ENCODE data around the gene CHMP2A.

Gene CHMP2A

DNA sequence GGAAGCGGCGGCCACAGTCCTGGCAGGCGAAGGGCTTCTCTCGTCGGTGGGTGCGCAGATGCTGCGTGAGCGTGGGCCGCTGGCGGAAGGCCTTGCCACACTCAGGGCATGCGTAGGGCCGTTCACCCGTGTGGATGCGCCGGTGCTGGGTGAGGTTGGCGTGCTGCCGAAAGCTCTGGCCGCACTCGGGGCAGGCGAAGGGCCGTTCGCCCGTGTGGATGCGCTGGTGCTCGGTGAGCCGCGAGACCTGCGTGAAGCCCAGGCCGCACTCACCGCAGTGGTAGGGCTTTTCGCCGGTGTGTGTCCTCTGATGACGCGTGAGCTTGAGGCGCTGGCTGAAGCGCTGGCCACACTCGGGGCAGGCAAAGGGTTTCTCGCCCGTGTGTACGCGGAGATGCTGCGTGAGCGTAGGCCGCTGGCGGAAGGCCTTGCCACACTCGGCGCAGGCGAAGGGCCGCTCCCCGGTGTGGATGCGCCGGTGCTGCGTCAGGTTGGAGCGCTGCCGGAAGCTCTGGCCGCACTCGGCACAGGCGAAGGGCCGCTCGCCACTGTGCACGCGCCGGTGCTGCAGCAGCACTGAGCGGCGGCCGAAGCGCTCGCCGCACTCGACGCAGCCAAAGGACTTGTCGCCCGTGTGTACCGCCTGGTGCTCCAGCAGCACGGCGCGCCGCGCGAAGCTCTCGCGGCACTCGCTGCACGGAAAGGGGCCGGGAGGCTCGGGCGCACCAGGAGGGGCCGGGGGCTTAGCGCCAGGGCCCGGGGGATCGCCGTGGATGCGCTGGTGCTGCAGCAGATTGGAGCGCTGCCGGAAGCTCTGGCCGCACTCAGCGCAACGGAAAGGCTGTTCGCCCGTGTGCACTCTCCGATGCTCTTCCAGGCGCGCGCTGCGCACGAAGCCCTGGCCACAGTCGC, 7.5 kb upstream of the CHMP2A start:
- no peak for TF ChIP-seq EZH2phosphoT487 (conservative IDR thresholded peaks at IDR 0.05; ENCODE audit: low read length)
- TF ChIP-seq, protein P1, sequence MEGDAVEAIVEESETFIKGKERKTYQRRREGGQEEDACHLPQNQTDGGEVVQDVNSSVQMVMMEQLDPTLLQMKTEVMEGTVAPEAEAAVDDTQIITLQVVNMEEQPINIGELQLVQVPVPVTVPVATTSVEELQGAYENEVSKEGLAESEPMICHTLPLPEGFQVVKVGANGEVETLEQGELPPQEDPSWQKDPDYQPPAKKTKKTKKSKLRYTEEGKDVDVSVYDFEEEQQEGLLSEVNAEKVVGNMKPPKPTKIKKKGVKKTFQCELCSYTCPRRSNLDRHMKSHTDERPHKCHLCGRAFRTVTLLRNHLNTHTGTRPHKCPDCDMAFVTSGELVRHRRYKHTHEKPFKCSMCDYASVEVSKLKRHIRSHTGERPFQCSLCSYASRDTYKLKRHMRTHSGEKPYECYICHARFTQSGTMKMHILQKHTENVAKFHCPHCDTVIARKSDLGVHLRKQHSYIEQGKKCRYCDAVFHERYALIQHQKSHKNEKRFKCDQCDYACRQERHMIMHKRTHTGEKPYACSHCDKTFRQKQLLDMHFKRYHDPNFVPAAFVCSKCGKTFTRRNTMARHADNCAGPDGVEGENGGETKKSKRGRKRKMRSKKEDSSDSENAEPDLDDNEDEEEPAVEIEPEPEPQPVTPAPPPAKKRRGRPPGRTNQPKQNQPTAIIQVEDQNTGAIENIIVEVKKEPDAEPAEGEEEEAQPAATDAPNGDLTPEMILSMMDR (IDR thresholded peaks at IDR 0.05; ENCODE audit: insufficient read depth, low read length, poor library complexity, severe bottlenecking): no peak
- no peak overlapping the region for H3K9ac ChIP-seq (ENCODE audit: low read length)
- no peaks in the 10 kb centered on the region for H3K36me3 ChIP-seq (ENCODE audit: low read length)
- H4K20me1 ChIP-seq (ENCODE audit: low read depth, low read length): no peaks in the 10 kb centered on the region
- peaks cover 39% of the 10 kb centered on the region for H3F3A ChIP-seq (ENCODE audit: insufficient read depth)
- H3K9me2 ChIP-seq (replicated peaks; ENCODE audit: insufficient read depth, low read length): no peaks in the 10 kb centered on the region
- H3K9me3 ChIP-seq (ENCODE audit: insufficient read depth, low read length): no peaks in the 10 kb centered on the region
- H3K27me3 ChIP-seq (ENCODE audit: low read length): no peaks in the 10 kb centered on the region
- no peak overlapping the region for H2AFZ ChIP-seq (ENCODE audit: low read depth, low read length, severe bottlenecking)
- H3K79me2 ChIP-seq (ENCODE audit: insufficient read depth, low read length): peaks cover 8% of the 10 kb centered on the region
- peak overlapping the region; percentile 30 for H3K4me2 ChIP-seq (ENCODE audit: low read depth, low read length, poor library complexity, severe bottlenecking)
- no peak overlapping the region for H3K27ac ChIP-seq (ENCODE audit: low read depth, low read length)
- H3K4me3 ChIP-seq (ENCODE audit: insufficient read depth, low read length, poor library complexity, severe bottlenecking): no peak overlapping the region

DNA sequence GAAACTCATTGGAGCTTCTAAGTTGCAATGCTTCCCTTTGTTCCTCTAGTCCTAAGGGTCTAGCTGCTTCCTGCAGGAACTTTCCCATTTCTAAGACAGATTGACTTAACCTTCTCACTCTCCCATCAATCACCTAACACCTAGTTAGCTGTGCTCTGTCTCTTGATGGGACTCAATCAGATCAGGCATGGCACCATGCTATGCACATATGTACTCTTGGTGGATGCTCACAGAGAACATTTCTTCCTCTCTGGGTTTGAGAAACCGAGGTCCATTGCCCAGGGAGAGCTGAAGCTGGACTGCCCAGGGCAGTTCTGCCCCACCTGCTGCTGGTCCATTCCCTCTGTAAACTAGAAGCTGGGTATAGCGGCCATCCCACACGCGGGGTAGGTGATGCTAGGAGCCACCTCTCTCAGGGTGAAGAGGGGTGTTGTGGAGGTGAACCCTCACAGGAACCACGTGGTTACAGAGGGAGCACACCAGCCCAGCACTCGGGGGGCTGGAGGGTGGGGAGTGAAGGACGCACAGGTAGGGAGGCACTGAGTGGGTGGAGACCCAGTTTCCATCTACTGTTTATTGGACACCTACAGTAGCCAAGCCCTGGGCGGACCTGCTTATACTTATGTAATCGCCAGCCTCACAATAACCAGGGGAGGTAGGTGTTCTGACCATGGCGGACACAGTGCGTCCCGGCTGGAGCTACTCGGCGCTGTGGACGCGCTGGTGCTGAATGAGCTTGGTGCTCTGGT, 6.6 kb upstream of the CHMP2A start:
- H2AFZ ChIP-seq (ENCODE audit: low read depth, low read length, severe bottlenecking): no peak overlapping the region
- H3K27ac ChIP-seq (ENCODE audit: low read depth, low read length): no peak overlapping the region
- H3K9me2 ChIP-seq (replicated peaks; ENCODE audit: insufficient read depth, low read length): no peaks in the 10 kb centered on the region
- H3K79me2 ChIP-seq (ENCODE audit: insufficient read depth, low read length): peaks cover 16% of the 10 kb centered on the region
- peaks cover 39% of the 10 kb centered on the region for H3F3A ChIP-seq (ENCODE audit: insufficient read depth)
- no peaks in the 10 kb centered on the region for H4K20me1 ChIP-seq (ENCODE audit: low read depth, low read length)
- TF ChIP-seq, protein P1 (IDR thresholded peaks at IDR 0.05; ENCODE audit: insufficient read depth, low read length, poor library complexity, severe bottlenecking): no peak
- TF ChIP-seq EZH2phosphoT487 (conservative IDR thresholded peaks at IDR 0.05; ENCODE audit: low read length): no peak
- no peaks in the 10 kb centered on the region for H3K36me3 ChIP-seq (ENCODE audit: low read length)
- H3K4me3 ChIP-seq (ENCODE audit: insufficient read depth, low read length, poor library complexity, severe bottlenecking): no peak overlapping the region
- H3K4me2 ChIP-seq (ENCODE audit: low read depth, low read length, poor library complexity, severe bottlenecking): no peak overlapping the region
- no peaks in the 10 kb centered on the region for H3K27me3 ChIP-seq (ENCODE audit: low read length)
- no peak overlapping the region for H3K9ac ChIP-seq (ENCODE audit: low read length)
- H3K9me3 ChIP-seq (ENCODE audit: insufficient read depth, low read length): no peaks in the 10 kb centered on the region

DNA sequence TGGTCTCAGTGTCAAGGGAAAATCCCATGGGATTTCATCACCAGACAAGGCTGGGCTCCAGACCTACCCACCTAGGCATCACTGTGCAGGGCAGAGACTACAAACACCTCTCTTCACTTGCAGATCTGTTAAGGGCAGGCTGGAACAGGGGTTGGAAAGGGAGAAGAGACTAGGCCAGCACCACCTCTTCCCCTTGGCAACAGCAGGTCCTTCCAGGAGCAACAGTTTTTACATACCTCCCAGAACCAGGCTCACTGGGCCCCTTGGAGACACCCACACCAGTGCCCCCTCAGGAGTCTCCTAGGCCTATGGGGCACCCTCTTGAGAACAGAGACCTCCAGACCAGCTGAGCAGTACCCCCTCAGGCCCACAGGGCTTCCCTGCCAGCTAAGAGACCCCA, 6.0 kb upstream of the CHMP2A start:
- no peak for TF ChIP-seq EZH2phosphoT487 (conservative IDR thresholded peaks at IDR 0.05; ENCODE audit: low read length)
- TF ChIP-seq, protein P1 (IDR thresholded peaks at IDR 0.05; ENCODE audit: insufficient read depth, low read length, poor library complexity, severe bottlenecking): no peak
- no peaks in the 10 kb centered on the region for H3K36me3 ChIP-seq (ENCODE audit: low read length)
- H3K27me3 ChIP-seq (ENCODE audit: low read length): no peaks in the 10 kb centered on the region
- H3K27ac ChIP-seq (ENCODE audit: low read depth, low read length): no peak overlapping the region
- no peaks in the 10 kb centered on the region for H3K9me3 ChIP-seq (ENCODE audit: insufficient read depth, low read length)
- H3K4me3 ChIP-seq (ENCODE audit: insufficient read depth, low read length, poor library complexity, severe bottlenecking): no peak overlapping the region
- H3F3A ChIP-seq (ENCODE audit: insufficient read depth): peaks cover 43% of the 10 kb centered on the region
- H3K9ac ChIP-seq (ENCODE audit: low read length): no peak overlapping the region
- no peaks in the 10 kb centered on the region for H4K20me1 ChIP-seq (ENCODE audit: low read depth, low read length)
- no peak overlapping the region for H3K4me2 ChIP-seq (ENCODE audit: low read depth, low read length, poor library complexity, severe bottlenecking)
- no peaks in the 10 kb centered on the region for H3K9me2 ChIP-seq (replicated peaks; ENCODE audit: insufficient read depth, low read length)
- H3K79me2 ChIP-seq (ENCODE audit: insufficient read depth, low read length): peaks cover 23% of the 10 kb centered on the region
- no peak overlapping the region for H2AFZ ChIP-seq (ENCODE audit: low read depth, low read length, severe bottlenecking)

All from SU-DHL-6 (cell line).